Stimulated activated CD4-positive, alpha-beta T cell treated with anti-CD3 and anti-CD28 coated beads, Interleukin-2, amount 100 ng/mL, for 24 hours (primary cell): Measurements from ENCODE around the gene ATP6V1G1.
"Not testable (repeated sequence)": the region's sequence is repeated elsewhere in the genome, so short reads cannot be mapped to it uniquely, and the experiment has no call there.

Experiments used
- DNase-seq, 2 donors: peaks; one replicate each; pipeline ENCODE4 v3.0.0-alpha.2; 2020

The ATP6V1G1 gene

GRCh38 chr9:114587345-114588202 lies at the start of gene ATP6V1G1:
ATP6V1G1 (plus strand) TSS chr9:114587769; CDS start chr9:114587839, 70 bp downstream.
- peak; percentile 100 for DNase-seq

GRCh38 chr9:114538241-114538640 lies 49.3 kb upstream of the ATP6V1G1 start:
- peak in 1 of 2 donors; percentile 17 for DNase-seq

- DNase-seq, result no peak
Observed at GRCh38 chr9:114539701-114540380, 47.7 kb upstream of the ATP6V1G1 start.

GRCh38 chr9:114545055-114545454 lies 42.5 kb upstream of the ATP6V1G1 start:
- DNase-seq, result no peak

- DNase-seq, result no peak
Observed at GRCh38 chr9:114546851-114547250, 40.7 kb upstream of the ATP6V1G1 start.

GRCh38 chr9:114549697-114550330 lies 37.8 kb upstream of the ATP6V1G1 start:
- no peak for DNase-seq

- no peak for DNase-seq
Observed at GRCh38 chr9:114551750-114552685, 35.6 kb upstream of the ATP6V1G1 start.

GRCh38 chr9:114552706-114553105 lies 34.9 kb upstream of the ATP6V1G1 start:
- no peak for DNase-seq

- DNase-seq, result no peak
Observed at GRCh38 chr9:114553202-114553601, 34.4 kb upstream of the ATP6V1G1 start.

GRCh38 chr9:114555696-114556095 lies 31.9 kb upstream of the ATP6V1G1 start:
- no peak for DNase-seq

GRCh38 chr9:114558027-114558675 lies 29.4 kb upstream of the ATP6V1G1 start:
- no peak for DNase-seq

- no peak for DNase-seq
Observed at GRCh38 chr9:114559830-114560513, 27.6 kb upstream of the ATP6V1G1 start.

- DNase-seq, result no peak
Observed at GRCh38 chr9:114560956-114561355, 26.6 kb upstream of the ATP6V1G1 start.

GRCh38 chr9:114561771-114562170 lies 25.8 kb upstream of the ATP6V1G1 start:
- no peak for DNase-seq

- DNase-seq, result no peak
Observed at GRCh38 chr9:114565204-114565603, 22.4 kb upstream of the ATP6V1G1 start.

- DNase-seq, result no peak
Observed at GRCh38 chr9:114570742-114571141, 16.8 kb upstream of the ATP6V1G1 start.

GRCh38 chr9:114571391-114571790 lies 16.2 kb upstream of the ATP6V1G1 start:
- no peak for DNase-seq

- no peak for DNase-seq
Observed at GRCh38 chr9:114572199-114572598, 15.4 kb upstream of the ATP6V1G1 start.

- DNase-seq, result no peak
Observed at GRCh38 chr9:114574438-114574837, 13.1 kb upstream of the ATP6V1G1 start.

GRCh38 chr9:114576779-114577178 lies 10.8 kb upstream of the ATP6V1G1 start:
- not testable (repeated sequence) for DNase-seq

- not testable (repeated sequence) for DNase-seq
Observed at GRCh38 chr9:114578134-114578533, 9.4 kb upstream of the ATP6V1G1 start.
